SK-N-SH (cell line): Measurements from ENCODE around the gene DEXI. TPM values are rescaled to one million over a fixed set of nuclear protein-coding genes. Genes with fewer than 3 reads are reported as not detected.

Source experiments
- CHD2 ChIP-seq: fragments of 150-350 bp; IDR thresholded peaks from 2 replicates; pipeline ENCODE4 v1.6.1; 2018; ENCODE audit warnings: low read length; ENCODE audit not compliant: partially characterized antibody
- CTCF ChIP-seq: fragments of 200-600 bp; sonication (generic); IDR thresholded peaks from 2 replicates; pipeline ENCODE4 v1.6.1; 2017; ENCODE audit warnings: antibody characterized with exemption, mild to moderate bottlenecking, moderate library complexity
- ELF1 ChIP-seq: IDR thresholded peaks from 2 replicates; pipeline ENCODE4 v1.4.0; 2012
- EP300 ChIP-seq, 2 experiments: IDR thresholded peaks; 2 replicates each; pipeline versions ENCODE4 v1.4.0 to v1.6.1; 2012; ENCODE audit warnings: borderline replicate concordance in 1 of 2, low read depth in 1 of 2, low read length in 1 of 2
- EZH2phosphoT487 ChIP-seq: fragments of 200-600 bp; sonication (generic); IDR thresholded peaks from 2 replicates; pipeline ENCODE4 v1.6.1; 2017; ENCODE audit warnings: low read depth, mixed run types, mild to moderate bottlenecking, antibody characterized with exemption, moderate library complexity, borderline replicate concordance
- FOXJ3 ChIP-seq: sonication (generic); formaldehyde crosslinking; IDR thresholded peaks from 2 replicates; pipeline ENCODE4 v1.5.1; 2020; ENCODE audit warnings: mild to moderate bottlenecking, missing genetic modification reagents
- GABPA ChIP-seq: IDR thresholded peaks from 2 replicates; pipeline ENCODE4 v1.4.0; 2012; ENCODE audit warnings: low read depth, mild to moderate bottlenecking
- GATA2 ChIP-seq: sonication (generic); formaldehyde crosslinking; IDR thresholded peaks from 2 replicates; pipeline ENCODE4 v1.5.0; 2020; ENCODE audit warnings: mild to moderate bottlenecking, missing genetic modification reagents
- IRF3 ChIP-seq: fragments of 150-350 bp; IDR thresholded peaks from 2 replicates; pipeline ENCODE4 v1.6.1; 2016; ENCODE audit warnings: mild to moderate bottlenecking, low read depth, low read length
- JUND ChIP-seq: IDR thresholded peaks from 2 replicates; pipeline ENCODE4 v1.4.0; 2012
- MAX ChIP-seq: IDR thresholded peaks from 2 replicates; pipeline ENCODE4 v1.4.0; 2012; ENCODE audit warnings: low read depth
- MXI1 ChIP-seq: IDR thresholded peaks from 2 replicates; pipeline ENCODE4 v1.6.1; 2012; ENCODE audit warnings: mild to moderate bottlenecking, low read depth, low read length, improper control_type of control experiment
- NFIC ChIP-seq: IDR thresholded peaks from 2 replicates; pipeline ENCODE4 v1.4.0; 2012; ENCODE audit warnings: borderline replicate concordance
- NRF1 ChIP-seq: IDR thresholded peaks from 2 replicates; pipeline ENCODE4 v1.6.1; 2012; ENCODE audit warnings: low read depth, mild to moderate bottlenecking, low read length
- PBX3 ChIP-seq: IDR thresholded peaks from 2 replicates; pipeline ENCODE4; 2012
- POLR2AphosphoS5 ChIP-seq: IDR thresholded peaks from 2 replicates; pipeline ENCODE4 v1.6.1; 2012; ENCODE audit warnings: low read depth, low read length
- RCOR1 ChIP-seq: fragments of 150-350 bp; IDR thresholded peaks from 2 replicates; pipeline ENCODE4 v1.6.1; 2017; ENCODE audit warnings: antibody characterized with exemption, low read length
- REST ChIP-seq: IDR thresholded peaks from 2 replicates; pipeline ENCODE4 v1.6.1; 2012; ENCODE audit warnings: mild to moderate bottlenecking, low read depth, low read length, moderate library complexity
- RFX5 ChIP-seq: IDR thresholded peaks from 2 replicates; pipeline ENCODE4 v1.6.1; 2012; ENCODE audit warnings: mild to moderate bottlenecking, improper control_type of control experiment, low read length
- SIN3A ChIP-seq: IDR thresholded peaks from 2 replicates; pipeline ENCODE4 v1.6.1; 2012; ENCODE audit warnings: low read depth, mild to moderate bottlenecking, low read length, moderate library complexity, borderline replicate concordance
- SMC3 ChIP-seq: IDR thresholded peaks from 2 replicates; pipeline ENCODE4 v1.6.1; 2012; ENCODE audit warnings: low read depth, low read length, improper control_type of control experiment
- TCF12 ChIP-seq: IDR thresholded peaks from 2 replicates; pipeline ENCODE4 v1.4.0; 2012
- TEAD4 ChIP-seq: IDR thresholded peaks from 2 replicates; pipeline ENCODE4 v1.4.0; 2012; ENCODE audit warnings: mild to moderate bottlenecking, borderline replicate concordance; ENCODE audit not compliant: insufficient read depth
- USF1 ChIP-seq: IDR thresholded peaks from 2 replicates; pipeline ENCODE4 v1.4.0; 2012; ENCODE audit warnings: low read depth, borderline replicate concordance
- polyA plus RNA-seq, 3 experiments: library from polyadenylated mRNA; depleted of rRNA; stranded (reverse); fragments of >200 nt; gene quantifications; 2 replicates each; pipeline ENCODE4 v1.2.3, GENCODE V29; 2012

The DEXI gene
- polyA plus RNA-seq, 1 of the 3 experiments (the other 2 are of a cell fraction), result 55.5 TPM

GRCh38 chr16:10961231-10961630 lies 19.0 kb upstream of the DEXI start (continued):
- TF ChIP-seq REST, result no peak
- no peak for TF ChIP-seq EZH2phosphoT487
- TF ChIP-seq GATA2, result no peak
- peak; percentile 63; the same call in 1 of the 2 replicates for TF ChIP-seq PBX3
- no peak for TF ChIP-seq ELF1
- TF ChIP-seq POLR2AphosphoS5, result no peak
- no peak for TF ChIP-seq CTCF
- TF ChIP-seq TEAD4, result peak; percentile 52; the same call in 1 of the 2 replicates
- TF ChIP-seq MXI1, result no peak
- peak in 1 of 2 experiments; percentile 61; a peak in 1 of 4 replicates for TF ChIP-seq EP300 (IDR thresholded peaks at IDR 0.05; ENCODE audit: borderline replicate concordance in 1 of 2, low read depth in 1 of 2, low read length in 1 of 2)
- no peak for TF ChIP-seq NRF1
- no peak for TF ChIP-seq CHD2
- TF ChIP-seq GABPA, result no peak
- TF ChIP-seq RCOR1, result no peak
- TF ChIP-seq TCF12, result peak; percentile 87
- no peak for TF ChIP-seq FOXJ3 (CRISPR knock-in tag)
- no peak for TF ChIP-seq SMC3
- TF ChIP-seq MAX, result peak; percentile 56
- no peak for TF ChIP-seq RFX5
- TF ChIP-seq NFIC, result peak; percentile 69
- TF ChIP-seq USF1, result no peak
- no peak for TF ChIP-seq SIN3A
- TF ChIP-seq JUND, result peak; percentile 85
- TF ChIP-seq IRF3, result no peak
